CD4-positive, alpha-beta T cell (primary cell): ENCODE data around the gene ZNF644. TPM values are rescaled to one million over a fixed set of nuclear protein-coding genes. Genes with fewer than 3 reads are reported as not detected.

Experiments
- ATAC-seq: fragments of 200-7000 bp; cut with Tn5 transposase; one replicate; pipeline ENCODE4 v1.10.0; 2022; ENCODE audit warnings: mild to moderate bottlenecking; ENCODE audit not compliant: poor library complexity
- CTCF ChIA-PET: fragments of 350-600 bp; sonication (Branson Sonifier 250); formaldehyde crosslinking; loops from one replicate; lab custom pipeline; 2021; ENCODE audit warnings: antibody characterized with exemption, inconsistent platforms; lab: Charles Lee
- POLR2A ChIA-PET: fragments of 350-600 bp; sonication (Branson Sonifier 250); formaldehyde crosslinking; loops from one replicate; lab custom pipeline; 2021; ENCODE audit warnings: antibody characterized with exemption, inconsistent platforms; lab: Charles Lee
- DNase-seq, 14 experiments: peaks; one replicate each; pipeline ENCODE4 v3.0.0-alpha.2; 2013 to 2020; ENCODE audit warnings: mixed read lengths in 2 of 14
- H3K27ac ChIP-seq, 2 donors: one replicate each; pipeline versions ENCODE4 v1.5.1 to v1.7.0; 2013; ENCODE audit warnings: low read length in 2 of 2, low read depth in 1 of 2, mild to moderate bottlenecking in 1 of 2
- H3K27me3 ChIP-seq, 2 experiments: 1 replicate in 1 of 2; 2 replicates in 1 of 2; pipeline versions ENCODE4 v1.6.1 to v1.7.0; 2013; ENCODE audit warnings: low read length in 2 of 2, control low read depth in 1 of 2, mild to moderate bottlenecking in 1 of 2, moderate library complexity in 1 of 2; ENCODE audit not compliant: insufficient read depth in 2 of 2, control insufficient read depth in 1 of 2
- H3K36me3 ChIP-seq: one replicate; pipeline ENCODE4 v1.6.1; 2013; ENCODE audit warnings: low read length, control low read depth; ENCODE audit not compliant: insufficient read depth
- H3K4me1 ChIP-seq: one replicate; pipeline ENCODE4 v1.6.1; 2013; ENCODE audit warnings: low read length, control low read depth; ENCODE audit not compliant: insufficient read depth
- H3K4me3 ChIP-seq: one replicate; pipeline ENCODE4 v1.5.1; 2013; ENCODE audit warnings: mild to moderate bottlenecking, low read length, moderate library complexity
- H3K9me3 ChIP-seq, 2 experiments: 1 replicate in 1 of 2; 2 replicates in 1 of 2; pipeline versions ENCODE4 v1.6.1 to v1.7.0; 2013; ENCODE audit warnings: low read length in 2 of 2, mild to moderate bottlenecking in 2 of 2, control low read depth in 1 of 2, moderate library complexity in 1 of 2; ENCODE audit not compliant: control insufficient read depth in 1 of 2, insufficient read depth in 1 of 2
- H3K27ac Mint-ChIP-seq: one replicate; pipeline ENCODE4 v1.8.0; 2020; ENCODE audit warnings: mixed read lengths
- H3K27me3 Mint-ChIP-seq: one replicate; pipeline ENCODE4 v1.8.0; 2021; ENCODE audit warnings: mixed read lengths
- H3K36me3 Mint-ChIP-seq: one replicate; pipeline ENCODE4 v1.8.0; 2021; ENCODE audit warnings: low read depth, mixed read lengths
- H3K4me1 Mint-ChIP-seq: one replicate; pipeline ENCODE4 v1.8.0; 2021; ENCODE audit warnings: low read depth, mixed read lengths
- H3K4me3 Mint-ChIP-seq: one replicate; pipeline ENCODE4 v1.8.0; 2020; ENCODE audit warnings: mild to moderate bottlenecking, mixed read lengths
- H3K9me3 Mint-ChIP-seq: one replicate; pipeline ENCODE4 v1.8.0; 2020; ENCODE audit warnings: mixed read lengths
- CTCF ChIP-seq: fragments of 200-600 bp; IDR thresholded peaks from one replicate; pipeline ENCODE4 v1.8.0; 2022; ENCODE audit warnings: antibody characterized with exemption, mild to moderate bottlenecking
- intact Hi-C, 2 experiments: fragments of 100-400 bp; cut with DNase I in 1 of 2; cut with micrococcal nuclease in 1 of 2; formaldehyde crosslinking; loops; one replicate each; pipeline versions ENCODE4 v1.15.1 to v1.9.0; 2023 to 2025; cut with DNase I, micrococcal nuclease
- total RNA-seq, 174 experiments: library from RNA in 2 of 174; stranded (reverse) in 2 of 174; gene quantifications; one replicate each; pipeline ENCODE4 v1.2.3 and lab custom pipeline; 2021 to 2026

Gene ZNF644
- total RNA-seq, 2 experiments from 2014 or later: 93.3 to 101 TPM

GRCh38 chr1:90977522-90977921 lies 44.3 kb downstream of the ZNF644 start:
- no peaks in the 10 kb centered on the region for H3K27me3 Mint-ChIP-seq
- DNase-seq: no peak
- no peak overlapping the region for H3K27ac ChIP-seq
- peaks cover 62% of the 10 kb centered on the region for H3K4me1 Mint-ChIP-seq
- H3K9me3 ChIP-seq: no peaks in the 10 kb centered on the region
- H3K4me3 ChIP-seq: no peak overlapping the region
- peaks cover 80% of the 10 kb centered on the region for H3K36me3 Mint-ChIP-seq
- ATAC-seq: no peak
- ChIA-PET POLR2A (no interaction called here), CTCF (no interaction called here)
- H3K4me3 Mint-ChIP-seq: no peak overlapping the region
- H3K27ac Mint-ChIP-seq: no peak overlapping the region
- no peaks in the 10 kb centered on the region for H3K9me3 Mint-ChIP-seq
- no peaks in the 10 kb centered on the region for H3K27me3 ChIP-seq
- TF ChIP-seq CTCF: no peak
- H3K36me3 ChIP-seq: peaks cover 31% of the 10 kb centered on the region
- H3K4me1 ChIP-seq: no peaks in the 10 kb centered on the region
- intact Hi-C loops: no loop called here

GRCh38 chr1:90973897-90974798 lies 47.7 kb downstream of the ZNF644 start:
- Mint-ChIP-seq H3K4me3 (no peak overlapping the region), H3K27me3 (no peaks in the 10 kb centered on the region), H3K9me3 (no peaks in the 10 kb centered on the region), H3K36me3 (peaks cover 67% of the 10 kb centered on the region), H3K4me1 (peaks cover 65% of the 10 kb centered on the region), H3K27ac (no peak overlapping the region)
- peaks cover 26% of the 10 kb centered on the region for H3K36me3 ChIP-seq
- ChIA-PET POLR2A (interaction anchor here (0.7 kb wide), 1 partner anchor 19 kb away, joined by 4 read pairs; no protein-coding TSS in a partner anchor), CTCF (interaction anchor here (0.6 to 1.2 kb wide), 3 partner anchors 29 to 46 kb away, joined by 3 read pairs; no protein-coding TSS in a partner anchor)
- H3K27ac ChIP-seq: no peak overlapping the region
- DNase-seq (no peak), ATAC-seq (no peak)
- H3K9me3 ChIP-seq: no peaks in the 10 kb centered on the region
- intact Hi-C loops: no loop called here
- no peak for TF ChIP-seq CTCF
- H3K4me1 ChIP-seq: no peaks in the 10 kb centered on the region
- H3K4me3 ChIP-seq: no peak overlapping the region
- H3K27me3 ChIP-seq: no peaks in the 10 kb centered on the region

- Histone ChIP-seq H3K27ac (no peak overlapping the region), H3K27me3 (no peaks in the 10 kb centered on the region), H3K36me3 (peaks cover 15% of the 10 kb centered on the region), H3K4me1 (no peaks in the 10 kb centered on the region), H3K4me3 (no peak overlapping the region), H3K9me3 (no peaks in the 10 kb centered on the region)
- POLR2A ChIA-PET: no interaction called here
- Mint-ChIP-seq H3K27ac (no peak overlapping the region), H3K27me3 (no peaks in the 10 kb centered on the region), H3K9me3 (no peaks in the 10 kb centered on the region), H3K4me3 (no peak overlapping the region), H3K4me1 (peaks cover 72% of the 10 kb centered on the region), H3K36me3 (peaks cover 54% of the 10 kb centered on the region)
- TF ChIP-seq CTCF: no peak
- ATAC-seq (no peak), DNase-seq (no peak)
- intact Hi-C loops: no loop called here
- CTCF ChIA-PET: no interaction called here
Observed at GRCh38 chr1:90970208-90970607, 51.6 kb downstream of the ZNF644 start.
